ENCODE measurements around the gene GNAO1. TPM values are rescaled to one million over a fixed set of nuclear protein-coding genes. Genes with fewer than 3 reads are reported as not detected.

The GNAO1 gene
- total RNA-seq, 2 donors from 2014 or later: 6.1 to 23.6 TPM

DNA sequence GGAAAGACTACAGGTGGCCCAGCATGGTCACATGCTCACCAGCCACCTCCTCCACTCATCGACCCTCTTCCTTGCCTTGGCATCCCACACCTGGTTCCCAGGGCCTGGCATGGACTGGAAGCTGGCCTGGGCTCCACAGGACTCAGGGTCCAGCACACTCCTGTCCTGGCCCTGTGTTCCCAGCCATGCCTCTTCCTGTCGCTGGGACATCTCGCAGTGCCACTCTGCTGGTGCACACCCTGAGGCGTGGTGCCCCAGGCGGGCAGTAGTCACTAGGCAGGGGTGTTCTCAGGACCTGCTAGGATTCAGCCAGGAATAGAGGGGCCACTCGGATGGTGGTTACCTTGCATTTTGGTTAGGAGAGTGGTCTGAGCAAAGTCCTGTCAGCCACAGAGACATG, 134.7 kb downstream of the GNAO1 start:
- no peaks in the 10 kb centered on the region for H3K27me3 ChIP-seq (replicated peaks; ENCODE audit: insufficient read depth)
- 96% methylated on average over 6 of the region's 6 CpGs for WGBS
- H3K9me3 ChIP-seq: no peaks in the 10 kb centered on the region
- no peaks in the 10 kb centered on the region for H3K36me3 ChIP-seq
- H3K4me1 ChIP-seq (replicated peaks): no peaks in the 10 kb centered on the region
- no peak overlapping the region for H3K27ac ChIP-seq
- TF ChIP-seq POLR2AphosphoS5 (IDR thresholded peaks at IDR 0.05): no peak
- TF ChIP-seq POLR2A (IDR thresholded peaks at IDR 0.05): no peak
- TF ChIP-seq, protein P1, sequence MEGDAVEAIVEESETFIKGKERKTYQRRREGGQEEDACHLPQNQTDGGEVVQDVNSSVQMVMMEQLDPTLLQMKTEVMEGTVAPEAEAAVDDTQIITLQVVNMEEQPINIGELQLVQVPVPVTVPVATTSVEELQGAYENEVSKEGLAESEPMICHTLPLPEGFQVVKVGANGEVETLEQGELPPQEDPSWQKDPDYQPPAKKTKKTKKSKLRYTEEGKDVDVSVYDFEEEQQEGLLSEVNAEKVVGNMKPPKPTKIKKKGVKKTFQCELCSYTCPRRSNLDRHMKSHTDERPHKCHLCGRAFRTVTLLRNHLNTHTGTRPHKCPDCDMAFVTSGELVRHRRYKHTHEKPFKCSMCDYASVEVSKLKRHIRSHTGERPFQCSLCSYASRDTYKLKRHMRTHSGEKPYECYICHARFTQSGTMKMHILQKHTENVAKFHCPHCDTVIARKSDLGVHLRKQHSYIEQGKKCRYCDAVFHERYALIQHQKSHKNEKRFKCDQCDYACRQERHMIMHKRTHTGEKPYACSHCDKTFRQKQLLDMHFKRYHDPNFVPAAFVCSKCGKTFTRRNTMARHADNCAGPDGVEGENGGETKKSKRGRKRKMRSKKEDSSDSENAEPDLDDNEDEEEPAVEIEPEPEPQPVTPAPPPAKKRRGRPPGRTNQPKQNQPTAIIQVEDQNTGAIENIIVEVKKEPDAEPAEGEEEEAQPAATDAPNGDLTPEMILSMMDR (IDR thresholded peaks at IDR 0.05): no peak
- intact Hi-C loops (cut with DNase I): no loop called here
- no peak overlapping the region for H3K4me3 ChIP-seq
- DNase-seq (ENCODE audit: low spot score): no peak

DNA sequence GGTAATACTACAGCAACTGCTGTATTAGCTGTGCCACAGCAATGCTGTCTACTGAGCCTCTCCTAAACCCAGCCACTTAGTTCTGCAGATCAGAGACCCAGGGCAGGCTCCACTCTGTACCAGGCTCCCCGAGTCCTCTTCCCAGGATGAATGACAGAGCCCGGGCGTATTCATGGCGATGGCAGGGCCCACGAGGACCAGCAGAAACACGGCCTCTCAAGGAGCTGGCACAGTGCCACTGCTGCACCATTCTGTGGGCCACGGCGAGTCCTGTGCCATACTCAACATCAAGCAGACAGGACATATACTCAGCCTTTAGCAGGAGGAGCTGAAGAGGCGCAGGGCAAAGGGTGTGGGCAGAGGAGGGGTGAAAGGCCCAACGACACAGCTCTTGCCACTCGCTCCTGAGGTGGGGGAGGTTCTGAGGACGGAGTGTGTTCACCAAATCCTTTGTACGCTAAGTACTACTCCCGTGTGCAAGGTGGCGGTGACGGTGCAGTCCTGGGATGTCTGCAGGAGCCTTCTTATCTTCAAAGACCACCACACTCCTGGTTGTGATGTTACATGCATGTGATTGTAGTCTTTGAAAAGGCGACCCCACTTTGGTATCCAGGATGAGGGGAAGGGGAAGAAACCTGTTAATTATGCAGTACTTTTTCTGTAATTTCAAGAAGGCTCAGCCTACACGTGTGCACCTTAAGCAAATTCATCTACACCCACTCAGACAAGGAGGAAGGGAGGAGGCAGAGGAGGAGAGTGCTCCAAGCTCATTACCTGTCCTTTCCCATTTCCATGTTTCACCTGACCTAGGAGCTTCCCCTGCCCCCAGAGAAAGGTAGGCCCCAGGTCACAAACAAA, 136.0 kb downstream of the GNAO1 start:
- intact Hi-C loops (cut with DNase I): no loop called here
- no peaks in the 10 kb centered on the region for H3K9me3 ChIP-seq
- no peak overlapping the region for H3K27ac ChIP-seq
- no peaks in the 10 kb centered on the region for H3K36me3 ChIP-seq
- no peaks in the 10 kb centered on the region for H3K4me1 ChIP-seq (replicated peaks)
- no peak overlapping the region for H3K4me3 ChIP-seq
- 87% methylated on average over 18 of the region's 18 CpGs for WGBS
- no peaks in the 10 kb centered on the region for H3K27me3 ChIP-seq (replicated peaks; ENCODE audit: insufficient read depth)
- no peak for DNase-seq (ENCODE audit: low spot score)
- TF ChIP-seq POLR2A (IDR thresholded peaks at IDR 0.05) (no peak), POLR2AphosphoS5 (IDR thresholded peaks at IDR 0.05) (no peak)
- TF ChIP-seq, protein P1 (IDR thresholded peaks at IDR 0.05): no peak

DNA sequence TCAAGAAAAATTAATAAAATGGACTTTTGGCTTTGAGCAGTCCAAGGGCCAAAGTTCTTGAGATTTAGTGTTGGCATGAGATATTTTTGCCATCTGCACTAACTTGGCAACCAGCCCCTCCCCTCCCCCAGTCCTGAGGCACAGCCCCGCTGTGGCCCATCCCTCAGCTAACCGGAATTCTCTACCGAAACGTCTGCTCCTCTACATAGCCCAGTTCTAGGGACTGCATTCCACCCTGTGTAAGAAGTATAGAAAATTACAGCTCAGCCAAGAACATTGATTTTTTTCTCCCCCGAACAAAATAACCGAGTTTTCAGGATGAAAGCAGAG, 136.6 kb downstream of the GNAO1 start:
- WGBS: 90% methylated on average over 6 of the region's 6 CpGs
- H3K27ac ChIP-seq: no peak overlapping the region
- no peaks in the 10 kb centered on the region for H3K36me3 ChIP-seq
- H3K4me3 ChIP-seq: no peak overlapping the region
- intact Hi-C loops (cut with DNase I): no loop called here
- no peaks in the 10 kb centered on the region for H3K4me1 ChIP-seq (replicated peaks)
- DNase-seq (ENCODE audit: low spot score): no peak
- TF ChIP-seq POLR2A (IDR thresholded peaks at IDR 0.05) (no peak), POLR2AphosphoS5 (IDR thresholded peaks at IDR 0.05) (no peak)
- TF ChIP-seq, protein P1 (IDR thresholded peaks at IDR 0.05): no peak
- H3K9me3 ChIP-seq: no peaks in the 10 kb centered on the region
- H3K27me3 ChIP-seq (replicated peaks; ENCODE audit: insufficient read depth): no peaks in the 10 kb centered on the region

DNA sequence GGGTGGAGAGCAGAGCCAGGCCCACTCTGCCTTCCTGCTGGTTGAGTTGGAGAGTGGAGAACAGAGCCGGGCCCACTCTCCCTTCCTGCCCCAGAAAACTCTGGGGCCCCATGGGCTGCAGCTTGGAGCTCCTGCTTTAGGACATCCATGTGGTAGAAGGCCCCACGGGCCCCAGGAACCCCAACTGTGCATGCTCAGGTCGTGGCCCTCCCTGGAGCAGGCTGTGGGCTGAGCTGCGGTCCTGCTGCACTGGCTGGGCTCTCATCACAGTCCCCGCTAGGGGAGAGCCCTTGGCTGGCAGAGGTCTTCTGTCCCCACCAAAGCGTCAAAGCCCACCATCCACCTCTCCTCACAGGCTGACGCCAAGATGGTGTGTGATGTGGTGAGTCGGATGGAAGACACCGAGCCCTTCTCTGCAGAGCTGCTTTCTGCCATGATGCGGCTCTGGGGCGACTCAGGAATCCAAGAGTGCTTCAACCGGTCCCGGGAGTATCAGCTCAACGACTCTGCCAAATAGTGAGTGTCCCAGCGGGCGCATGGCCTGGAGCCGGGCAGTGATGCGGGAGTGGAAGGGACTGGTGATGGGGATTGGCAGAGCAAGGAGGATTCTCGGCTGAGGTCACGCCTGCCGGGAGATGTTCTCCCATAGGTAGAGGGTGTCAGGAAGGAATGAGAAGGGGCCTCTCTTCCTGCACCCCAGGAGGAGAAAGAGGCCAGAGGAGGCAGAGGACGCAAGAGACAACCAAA, 137.2 kb downstream of the GNAO1 start:
- intact Hi-C loops (cut with DNase I): no loop called here
- TF ChIP-seq POLR2AphosphoS5 (IDR thresholded peaks at IDR 0.05): no peak
- TF ChIP-seq, protein P1 (IDR thresholded peaks at IDR 0.05): no peak
- TF ChIP-seq POLR2A (IDR thresholded peaks at IDR 0.05): no peak
- no peak overlapping the region for H3K4me3 ChIP-seq
- H3K27ac ChIP-seq: no peak overlapping the region
- H3K4me1 ChIP-seq (replicated peaks): no peaks in the 10 kb centered on the region
- no peaks in the 10 kb centered on the region for H3K27me3 ChIP-seq (replicated peaks; ENCODE audit: insufficient read depth)
- DNase-seq (ENCODE audit: low spot score): no peak
- no peaks in the 10 kb centered on the region for H3K36me3 ChIP-seq
- WGBS: 92% methylated on average over 21 of the region's 22 CpGs
- no peaks in the 10 kb centered on the region for H3K9me3 ChIP-seq
